Activated CD8-positive, alpha-beta T cell treated with anti-CD3 and anti-CD28 coated beads for 36 hours (primary cell): ENCODE measurements around the gene ENKD1. TPM values are rescaled to one million over a fixed set of nuclear protein-coding genes. Genes with fewer than 3 reads are reported as not detected.
A peak's percentile ranks its signal among the peaks of the same experiment; 100 is the strongest.

ENCODE experiments used
- ATAC-seq: fragments of 200-7000 bp; cut with Tn5 transposase; one replicate; pipeline ENCODE4 v1.10.0; 2021; ENCODE audit warnings: mild to moderate bottlenecking, moderate library complexity
- CTCF ChIA-PET: fragments of 350-600 bp; sonication (Branson Sonifier 250); formaldehyde crosslinking; loops from one replicate; lab custom pipeline; 2021; ENCODE audit warnings: antibody characterized with exemption; lab: Charles Lee
- POLR2A ChIA-PET: fragments of 350-600 bp; sonication (Branson Sonifier 250); formaldehyde crosslinking; loops from one replicate; lab custom pipeline; 2021; ENCODE audit warnings: antibody characterized with exemption; lab: Charles Lee
- DNase-seq: peaks from one replicate; pipeline ENCODE4 v3.0.0-alpha.2; 2020
- H3K27ac Mint-ChIP-seq: one replicate; pipeline ENCODE4 v1.8.0; 2021; ENCODE audit warnings: mild to moderate bottlenecking, mixed read lengths
- H3K27me3 Mint-ChIP-seq: one replicate; pipeline ENCODE4 v1.8.0; 2021; ENCODE audit warnings: mixed read lengths
- H3K36me3 Mint-ChIP-seq: one replicate; pipeline ENCODE4 v1.8.0; 2021; ENCODE audit warnings: low read depth, mixed read lengths
- H3K4me1 Mint-ChIP-seq: one replicate; pipeline ENCODE4 v1.8.0; 2021; ENCODE audit warnings: low read depth, mixed read lengths
- H3K4me3 Mint-ChIP-seq: one replicate; pipeline ENCODE4 v1.8.0; 2021; ENCODE audit warnings: mild to moderate bottlenecking, moderate library complexity, mixed read lengths
- H3K9me3 Mint-ChIP-seq: one replicate; pipeline ENCODE4 v1.8.0; 2021; ENCODE audit warnings: mixed read lengths
- intact Hi-C: fragments of 100-400 bp; cut with micrococcal nuclease; formaldehyde crosslinking; loops from one replicate; pipeline ENCODE4 v1.10.0; 2022
- total RNA-seq, 2 experiments: library from RNA; stranded (reverse); gene quantifications; one replicate each; pipeline ENCODE4 v1.2.3, GENCODE V29; 2021
- TF ChIP-seq, protein P1 (sequence below): fragments of 200-600 bp; IDR thresholded peaks from one replicate; pipeline ENCODE4 v1.8.0; 2022; ENCODE audit warnings: antibody characterized with exemption, mild to moderate bottlenecking

Gene ENKD1
- total RNA-seq, 2 experiments from 2014 or later: 8.4 to 8.9 TPM

DNA sequence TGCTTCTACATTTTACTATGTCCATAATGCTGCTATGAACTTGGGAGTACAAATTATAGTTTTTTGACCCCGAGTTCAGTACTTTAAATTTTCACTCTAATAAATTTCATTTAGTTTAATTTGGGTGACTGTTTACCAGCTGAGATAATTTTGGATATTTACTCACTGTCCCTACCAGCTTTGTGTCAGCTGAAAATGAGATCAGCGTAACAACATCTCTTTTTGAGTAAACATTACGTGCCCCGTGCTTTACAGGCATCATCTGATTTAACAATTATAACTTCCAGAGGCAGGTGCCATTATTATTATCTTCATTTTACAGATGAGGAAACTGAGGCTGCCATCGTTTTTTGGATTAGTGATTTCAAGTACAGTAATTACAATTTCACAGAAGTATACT lies 37.6 kb upstream of the ENKD1 start:
- H3K36me3 Mint-ChIP-seq: peaks cover 3% of the 10 kb centered on the region
- no peak overlapping the region for H3K4me3 Mint-ChIP-seq
- intact Hi-C loops: no loop called here
- DNase-seq (no peak), ATAC-seq (no peak)
- ChIA-PET CTCF (interaction anchor here (1.4 to 2.0 kb wide), 3 partner anchors 112 to 183 kb away, joined by 4 to 5 read pairs (median 5); no protein-coding TSS in a partner anchor), POLR2A (no interaction called here)
- no peaks in the 10 kb centered on the region for H3K9me3 Mint-ChIP-seq
- TF ChIP-seq, protein P1, sequence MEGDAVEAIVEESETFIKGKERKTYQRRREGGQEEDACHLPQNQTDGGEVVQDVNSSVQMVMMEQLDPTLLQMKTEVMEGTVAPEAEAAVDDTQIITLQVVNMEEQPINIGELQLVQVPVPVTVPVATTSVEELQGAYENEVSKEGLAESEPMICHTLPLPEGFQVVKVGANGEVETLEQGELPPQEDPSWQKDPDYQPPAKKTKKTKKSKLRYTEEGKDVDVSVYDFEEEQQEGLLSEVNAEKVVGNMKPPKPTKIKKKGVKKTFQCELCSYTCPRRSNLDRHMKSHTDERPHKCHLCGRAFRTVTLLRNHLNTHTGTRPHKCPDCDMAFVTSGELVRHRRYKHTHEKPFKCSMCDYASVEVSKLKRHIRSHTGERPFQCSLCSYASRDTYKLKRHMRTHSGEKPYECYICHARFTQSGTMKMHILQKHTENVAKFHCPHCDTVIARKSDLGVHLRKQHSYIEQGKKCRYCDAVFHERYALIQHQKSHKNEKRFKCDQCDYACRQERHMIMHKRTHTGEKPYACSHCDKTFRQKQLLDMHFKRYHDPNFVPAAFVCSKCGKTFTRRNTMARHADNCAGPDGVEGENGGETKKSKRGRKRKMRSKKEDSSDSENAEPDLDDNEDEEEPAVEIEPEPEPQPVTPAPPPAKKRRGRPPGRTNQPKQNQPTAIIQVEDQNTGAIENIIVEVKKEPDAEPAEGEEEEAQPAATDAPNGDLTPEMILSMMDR: no peak
- H3K27me3 Mint-ChIP-seq: no peaks in the 10 kb centered on the region
- H3K4me1 Mint-ChIP-seq: peaks cover 13% of the 10 kb centered on the region
- H3K27ac Mint-ChIP-seq: peak overlapping the region; percentile 79

DNA sequence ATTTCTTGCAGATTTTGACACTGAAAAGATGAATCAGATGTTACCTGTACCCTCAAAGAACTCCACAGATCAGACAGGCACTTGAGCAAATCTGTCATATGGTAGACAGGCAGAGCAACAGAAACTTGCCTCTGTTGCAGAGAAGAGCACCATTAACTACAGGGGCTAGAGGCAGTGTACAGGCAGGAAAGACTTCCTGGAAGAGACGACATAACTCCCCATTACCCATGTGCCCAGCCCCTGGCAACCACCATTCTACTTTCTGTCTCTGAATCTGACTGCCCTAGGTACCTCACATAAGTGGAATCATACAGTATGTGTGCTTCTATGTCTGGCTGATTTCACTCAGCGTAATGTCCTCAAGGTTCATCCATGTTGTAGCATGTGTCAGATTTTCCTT lies 37.1 kb upstream of the ENKD1 start:
- peak; percentile 92 for ATAC-seq
- DNase-seq: peak; percentile 42
- intact Hi-C loops: no loop called here
- ChIA-PET POLR2A (no interaction called here), CTCF (interaction anchor here (1.4 to 2.0 kb wide), 3 partner anchors 113 to 182 kb away, joined by 4 to 5 read pairs (median 5); no protein-coding TSS in a partner anchor)
- Mint-ChIP-seq H3K4me1 (peaks cover 13% of the 10 kb centered on the region), H3K9me3 (no peaks in the 10 kb centered on the region), H3K27ac (peak overlapping the region; percentile 79), H3K4me3 (no peak overlapping the region), H3K27me3 (no peaks in the 10 kb centered on the region), H3K36me3 (peaks cover 4% of the 10 kb centered on the region)
- TF ChIP-seq, protein P1: no peak

- Mint-ChIP-seq H3K4me3 (no peak overlapping the region), H3K27ac (no peak overlapping the region), H3K9me3 (no peaks in the 10 kb centered on the region), H3K36me3 (peaks cover 4% of the 10 kb centered on the region), H3K27me3 (no peaks in the 10 kb centered on the region), H3K4me1 (peaks cover 13% of the 10 kb centered on the region)
- intact Hi-C loops: no loop called here
- CTCF ChIA-PET: interaction anchor here (0.7 to 1.1 kb wide), 3 partner anchors 115 to 181 kb away, joined by 3 to 4 read pairs (median 3); no protein-coding TSS in a partner anchor
- ATAC-seq: no peak
- TF ChIP-seq, protein P1: no peak
- no peak for DNase-seq
- POLR2A ChIA-PET: no interaction called here
These were observed 35.6 kb upstream of the ENKD1 start for GRCh38 chr16:67702130-67702529.

GRCh38 chr16:67701420-67701819 lies 34.9 kb upstream of the ENKD1 start:
- TF ChIP-seq, protein P1: no peak
- no peak for DNase-seq
- Mint-ChIP-seq H3K9me3 (no peaks in the 10 kb centered on the region), H3K27me3 (no peaks in the 10 kb centered on the region), H3K4me1 (peaks cover 13% of the 10 kb centered on the region), H3K4me3 (no peak overlapping the region), H3K27ac (peak overlapping the region; percentile 51), H3K36me3 (peaks cover 4% of the 10 kb centered on the region)
- intact Hi-C loops: no loop called here
- ChIA-PET CTCF (interaction anchor here (0.7 to 1.1 kb wide), 3 partner anchors 155 to 273 kb away, joined by 3 read pairs; no protein-coding TSS in a partner anchor), POLR2A (no interaction called here)
- ATAC-seq: no peak

- H3K27me3 Mint-ChIP-seq: no peaks in the 10 kb centered on the region
- H3K9me3 Mint-ChIP-seq: no peaks in the 10 kb centered on the region
- intact Hi-C loops: no loop called here
- H3K27ac Mint-ChIP-seq: no peak overlapping the region
- H3K36me3 Mint-ChIP-seq: peaks cover 4% of the 10 kb centered on the region
- ATAC-seq: no peak
- peaks cover 10% of the 10 kb centered on the region for H3K4me1 Mint-ChIP-seq
- TF ChIP-seq, protein P1: no peak
- DNase-seq: no peak
- ChIA-PET CTCF (no interaction called here), POLR2A (interaction anchor here (0.6 kb wide), 1 partner anchor 168 kb away, joined by 3 read pairs; no protein-coding TSS in a partner anchor)
- no peak overlapping the region for H3K4me3 Mint-ChIP-seq
These were observed 32.7 kb upstream of the ENKD1 start for GRCh38 chr16:67699265-67699664.
